ENCODE data around the gene FGF2.

- TF ChIP-seq CTCF (IDR thresholded peaks at IDR 0.05; ENCODE audit: insufficient read depth, low read length) (no peak), GABPA (IDR thresholded peaks at IDR 0.05; ENCODE audit: low read depth) (no peak), POLR2AphosphoS5 (IDR thresholded peaks at IDR 0.05; ENCODE audit: low read depth) (no peak), REST (IDR thresholded peaks at IDR 0.05; ENCODE audit: insufficient replicate concordance, low read depth) (no peak)
Observed at GRCh38 chr4:122917731-122918130, 91.1 kb downstream of the FGF2 start.

All from HL-60 (cell line).